Naive thymus-derived CD4-positive, alpha-beta T cell (primary cell): ENCODE results near the gene BCL2L2. TPM values are rescaled to one million over a fixed set of nuclear protein-coding genes. Genes with fewer than 3 reads are reported as not detected.

Experiments used
- ATAC-seq: fragments of 150-1000 bp; cut with Tn5 transposase; 2 replicates; pipeline ENCODE4 v1.10.0; 2021; ENCODE audit warnings: mild to moderate bottlenecking, moderate library complexity
- CTCF ChIA-PET: fragments of 350-600 bp; sonication (Branson Sonifier 250); formaldehyde crosslinking; loops from one replicate; lab custom pipeline; 2021; ENCODE audit warnings: antibody characterized with exemption; lab: Charles Lee
- POLR2A ChIA-PET: fragments of 350-600 bp; sonication (Branson Sonifier 250); formaldehyde crosslinking; loops from one replicate; lab custom pipeline; 2021; ENCODE audit warnings: antibody characterized with exemption, inconsistent platforms; lab: Charles Lee
- DNase-seq, 9 donors: peaks; one replicate each; pipeline versions ENCODE4 v3.0.0 to v3.0.0-alpha.2; 2020 to 2022; ENCODE audit warnings: mixed read lengths in 1 of 9
- H3K27ac ChIP-seq: one replicate; pipeline ENCODE4 v1.7.0; 2013; ENCODE audit warnings: mild to moderate bottlenecking, low read depth, low read length, moderate library complexity
- H3K27me3 ChIP-seq, 2 donors: one replicate each; pipeline ENCODE4 v1.7.0; 2013; ENCODE audit warnings: low read length in 2 of 2, mild to moderate bottlenecking in 2 of 2, moderate library complexity in 2 of 2; ENCODE audit not compliant: control insufficient read depth in 2 of 2, insufficient read depth in 2 of 2
- H3K36me3 ChIP-seq, 3 experiments: 1 replicate in 2 of 3; 2 replicates in 1 of 3; pipeline ENCODE4 v1.7.0; 2013; ENCODE audit warnings: low read length in 3 of 3, mild to moderate bottlenecking in 3 of 3, moderate library complexity in 1 of 3; ENCODE audit not compliant: insufficient read depth in 3 of 3, control insufficient read depth in 2 of 3
- H3K4me1 ChIP-seq, 2 donors: one replicate each; pipeline ENCODE4 v1.7.0; 2013; ENCODE audit warnings: low read length in 2 of 2, mild to moderate bottlenecking in 2 of 2, moderate library complexity in 1 of 2; ENCODE audit not compliant: control insufficient read depth in 2 of 2, insufficient read depth in 2 of 2
- H3K4me3 ChIP-seq: 2 replicates; pipeline ENCODE4 v1.7.0; 2013; ENCODE audit warnings: mild to moderate bottlenecking, low read length
- H3K9me3 ChIP-seq, 3 experiments: 1 replicate in 2 of 3; 2 replicates in 1 of 3; pipeline ENCODE4 v1.7.0; 2013; ENCODE audit warnings: low read length in 3 of 3; ENCODE audit not compliant: control insufficient read depth in 2 of 3
- H3K27ac Mint-ChIP-seq, 9 donors: one replicate each; pipeline ENCODE4 v1.8.0; 2020 to 2022; ENCODE audit warnings: mixed read lengths in 9 of 9, mild to moderate bottlenecking in 8 of 9, moderate library complexity in 5 of 9, inconsistent platforms in 2 of 9
- H3K27me3 Mint-ChIP-seq, 5 donors: one replicate each; pipeline ENCODE4 v1.8.0; 2021 to 2022; ENCODE audit warnings: mixed read lengths in 5 of 5, mild to moderate bottlenecking in 1 of 5
- H3K36me3 Mint-ChIP-seq, 5 donors: one replicate each; pipeline ENCODE4 v1.8.0; 2020 to 2022; ENCODE audit warnings: mixed read lengths in 5 of 5, mild to moderate bottlenecking in 3 of 5, inconsistent platforms in 1 of 5
- H3K4me1 Mint-ChIP-seq, 7 donors: one replicate each; pipeline ENCODE4 v1.8.0; 2020 to 2022; ENCODE audit warnings: mixed read lengths in 7 of 7, mild to moderate bottlenecking in 3 of 7, inconsistent platforms in 1 of 7
- H3K4me3 Mint-ChIP-seq, 10 donors: one replicate each; pipeline ENCODE4 v1.8.0; 2020 to 2022; ENCODE audit warnings: mild to moderate bottlenecking in 10 of 10, mixed read lengths in 10 of 10, moderate library complexity in 6 of 10, inconsistent platforms in 2 of 10
- H3K9me3 Mint-ChIP-seq, 11 donors: one replicate each; pipeline ENCODE4 v1.8.0; 2020 to 2022; ENCODE audit warnings: mixed read lengths in 11 of 11, mild to moderate bottlenecking in 4 of 11, inconsistent platforms in 1 of 11, moderate library complexity in 1 of 11
- intact Hi-C, 2 donors: fragments of 100-400 bp; cut with micrococcal nuclease; formaldehyde crosslinking; loops; one replicate each; pipeline ENCODE4 v1.15.1; 2023
- polyA plus RNA-seq, 2 donors: library from polyadenylated mRNA; unstranded; fragments of 300-500 nt; fragmentation: Illumina TruSeq; gene quantifications; one replicate each; pipeline ENCODE4 v1.2.3, GENCODE V29; 2021
- total RNA-seq, 6 experiments: library from RNA in 5 of 6; stranded (reverse) in 5 of 6; gene quantifications; 1 replicate in 5 of 6; 2 replicates in 1 of 6; pipeline ENCODE4 v1.2.3 and lab custom pipeline; 2021 to 2026

BCL2L2 gene
- total and polyA plus RNA-seq, 7 experiments from 2014 or later: 2.8 to 8.0 (median 5.6) TPM; not detected in 2

- intact Hi-C loops: no loop called here
- Histone ChIP-seq H3K27ac (no peak overlapping the region), H3K36me3 (peaks cover 0 to 17% (median 0%) of the 10 kb centered on the region in 3 experiments), H3K4me1 (peaks cover 0 to 20% of the 10 kb centered on the region in 2 donors), H3K4me3 (no peak overlapping the region), H3K9me3 (no peaks in the 10 kb centered on the region), H3K27me3 (no peaks in the 10 kb centered on the region)
- Mint-ChIP-seq H3K9me3 (peaks cover 0 to 6% (median 0%) of the 10 kb centered on the region in 11 donors), H3K36me3 (peaks cover 0 to 13% (median 0%) of the 10 kb centered on the region in 5 donors), H3K4me1 (peaks cover 17 to 42% (median 36%) of the 10 kb centered on the region in 7 donors), H3K4me3 (no peak overlapping the region), H3K27me3 (peaks cover 0 to 3% (median 0%) of the 10 kb centered on the region in 5 donors), H3K27ac (peak overlapping the region in 4 of 9 donors; percentile 17 to 76 (median 55))
- ATAC-seq (no peak), DNase-seq (no peak)
- ChIA-PET CTCF (interaction anchor here (0.5 to 2.0 kb wide), 6 partner anchors 8 to 467 kb away, joined by 3 to 7 read pairs (median 4); partner anchors contain the start of gene HOMEZ), POLR2A (interaction anchor here (0.6 to 7.2 kb wide), 5 partner anchors 8 to 236 kb away, joined by 3 to 135 read pairs (median 4); partner anchors contain the start of genes HOMEZ and PABPN1)
These were observed 8.9 kb upstream of the BCL2L2 start for GRCh38 chr14:23297611-23298277.

GRCh38 chr14:23299211-23299957 lies 7.2 kb upstream of the BCL2L2 start:
- intact Hi-C loops: no loop called here
- ATAC-seq: no peak
- ChIA-PET CTCF (interaction anchor here (2.0 kb wide), 2 partner anchors 10 to 13 kb away, joined by 6 to 7 read pairs; partner anchors contain the start of gene HOMEZ), POLR2A (interaction anchor here (0.6 to 7.2 kb wide), 3 partner anchors 10 to 387 kb away, joined by 4 to 135 read pairs (median 4); partner anchors contain the start of gene HOMEZ)
- Mint-ChIP-seq H3K27me3 (peaks cover 0 to 4% (median 0%) of the 10 kb centered on the region in 5 donors), H3K36me3 (peaks cover 0 to 13% (median 0%) of the 10 kb centered on the region in 5 donors), H3K4me3 (peak overlapping the region in 9 of 10 donors; percentile 9 to 100 (median 44)), H3K9me3 (peaks cover 0 to 6% (median 0%) of the 10 kb centered on the region in 11 donors), H3K4me1 (peaks cover 17 to 43% (median 36%) of the 10 kb centered on the region in 7 donors), H3K27ac (peak overlapping the region in 8 of 9 donors; percentile 59 to 99 (median 94))
- no peaks in the 10 kb centered on the region for H3K9me3 ChIP-seq
- peaks cover 0 to 25% of the 10 kb centered on the region in 2 donors for H3K4me1 ChIP-seq
- H3K4me3 ChIP-seq: no peak overlapping the region
- peaks cover 0 to 17% (median 0%) of the 10 kb centered on the region in 3 experiments for H3K36me3 ChIP-seq
- DNase-seq: peak in 5 of 9 donors; percentile 11 to 51 (median 27)
- H3K27ac ChIP-seq: peak overlapping the region; percentile 95
- no peaks in the 10 kb centered on the region for H3K27me3 ChIP-seq

GRCh38 chr14:23299986-23300686 lies 6.5 kb upstream of the BCL2L2 start:
- ChIA-PET CTCF (interaction anchor here (0.5 to 5.1 kb wide), 7 partner anchors 8 to 231 kb away, joined by 3 to 41 read pairs (median 5); partner anchors contain the start of genes HOMEZ and PABPN1), POLR2A (interaction anchor here (0.8 to 7.6 kb wide), 7 partner anchors 11 to 814 kb away, joined by 3 to 286 read pairs (median 5); partner anchors contain the start of genes DCAF11, HOMEZ, NRL and PABPN1)
- H3K9me3 Mint-ChIP-seq: peaks cover 0 to 6% (median 0%) of the 10 kb centered on the region in 11 donors
- no peaks in the 10 kb centered on the region for H3K9me3 ChIP-seq
- peaks cover 0 to 6% (median 3%) of the 10 kb centered on the region in 5 donors for H3K27me3 Mint-ChIP-seq
- intact Hi-C loops: loop anchor here (1.0 to 10.0 kb wide), 12 partner anchors 35 to 1825 kb away; partner anchors contain the start of genes DAD1 (in 2 of the 2), EMC9 (in 2 of the 2), PSME2 (in 2 of the 2) and RNF31 (in 2 of the 2)
- H3K4me3 ChIP-seq: peak overlapping the region; percentile 42
- H3K36me3 ChIP-seq: peaks cover 0 to 17% (median 0%) of the 10 kb centered on the region in 3 experiments
- peak overlapping the region; percentile 95 for H3K27ac ChIP-seq
- peaks cover 12 to 38% (median 29%) of the 10 kb centered on the region in 7 donors for H3K4me1 Mint-ChIP-seq
- H3K4me3 Mint-ChIP-seq: peak overlapping the region; percentile 88 to 100 (median 96)
- peaks cover 0 to 18% of the 10 kb centered on the region in 2 donors for H3K4me1 ChIP-seq
- H3K27ac Mint-ChIP-seq: peak overlapping the region; percentile 92 to 99 (median 97)
- H3K27me3 ChIP-seq: no peaks in the 10 kb centered on the region
- ATAC-seq: no peak
- H3K36me3 Mint-ChIP-seq: peaks cover 0 to 13% (median 0%) of the 10 kb centered on the region in 5 donors
- peak in 1 of 9 donors; percentile 19 for DNase-seq

GRCh38 chr14:23300687-23301223 lies 5.9 kb upstream of the BCL2L2 start:
- ChIA-PET CTCF (interaction anchor here (0.5 to 5.1 kb wide), 11 partner anchors 8 to 232 kb away, joined by 3 to 41 read pairs (median 4); partner anchors contain the start of genes HOMEZ and PABPN1), POLR2A (interaction anchor here (0.8 to 7.6 kb wide), 14 partner anchors 10 to 813 kb away, joined by 3 to 286 read pairs (median 5); partner anchors contain the start of genes DCAF11, HAUS4, HOMEZ and NRL)
- peak overlapping the region; percentile 88 to 100 (median 96) for H3K4me3 Mint-ChIP-seq
- Histone ChIP-seq H3K9me3 (no peaks in the 10 kb centered on the region), H3K36me3 (peaks cover 0 to 17% (median 0%) of the 10 kb centered on the region in 3 experiments), H3K27me3 (no peaks in the 10 kb centered on the region), H3K4me1 (peaks cover 0 to 15% of the 10 kb centered on the region in 2 donors), H3K4me3 (peak overlapping the region; percentile 42), H3K27ac (peak overlapping the region; percentile 95)
- ATAC-seq: no peak
- peaks cover 7 to 35% (median 26%) of the 10 kb centered on the region in 7 donors for H3K4me1 Mint-ChIP-seq
- peak overlapping the region; percentile 92 to 99 (median 97) for H3K27ac Mint-ChIP-seq
- peaks cover 0 to 6% (median 0%) of the 10 kb centered on the region in 11 donors for H3K9me3 Mint-ChIP-seq
- peaks cover 2 to 9% (median 6%) of the 10 kb centered on the region in 5 donors for H3K27me3 Mint-ChIP-seq
- intact Hi-C loops: loop anchor here (1.0 to 10.0 kb wide), 21 partner anchors 7 to 1826 kb away; partner anchors contain the start of genes DAD1 (in 2 of the 2), DCAF11 (in 2 of the 2), EMC9 (in 2 of the 2) and HOMEZ (in 2 of the 2)
- H3K36me3 Mint-ChIP-seq: peaks cover 0 to 13% (median 0%) of the 10 kb centered on the region in 5 donors
- DNase-seq: peak in 6 of 9 donors; percentile 13 to 36 (median 16)
